AG04450 (cell line): ENCODE measurements around the gene C17orf58. TPM values are rescaled to one million over a fixed set of nuclear protein-coding genes. Genes with fewer than 3 reads are reported as not detected.
"Not testable (repeated sequence)": the region's sequence is repeated elsewhere in the genome, so short reads cannot be mapped to it uniquely, and the experiment has no call there.

Source experiments
- CTCF ChIA-PET: fragments of 300-600, 350-600 bp; formaldehyde crosslinking; extraction: SDS; loops from one replicate; lab custom pipeline; 2022; ENCODE audit warnings: antibody characterized with exemption, inconsistent platforms; lab: Charles Lee
- POLR2A ChIA-PET: fragments of 350-600 bp; formaldehyde crosslinking; extraction: SDS; loops from one replicate; lab custom pipeline; 2021; ENCODE audit warnings: antibody characterized with exemption, inconsistent platforms; lab: Yijun Ruan, JAX
- DNase-seq: peaks from one replicate; pipeline ENCODE4 v3.0.0-alpha.2; 2011; ENCODE audit warnings: low read depth, low spot score
- H3K27ac ChIP-seq: one replicate; pipeline ENCODE4 v1.5.1; 2012; ENCODE audit warnings: low read depth, low read length, control low read depth
- H3K27me3 ChIP-seq: one replicate; pipeline ENCODE4 v1.6.0; 2012; ENCODE audit warnings: low read length; ENCODE audit not compliant: control insufficient read depth, insufficient read depth
- H3K4me3 ChIP-seq: 2 replicates; pipeline ENCODE4 v1.5.1; 2011; ENCODE audit warnings: mild to moderate bottlenecking, low read depth, low read length, control low read depth
- H3K9me3 ChIP-seq: 2 replicates; pipeline ENCODE4 v1.5.1; 2012; ENCODE audit warnings: low read length; ENCODE audit not compliant: control insufficient read depth, insufficient read depth
- polyA plus RNA-seq: library from polyadenylated mRNA; depleted of rRNA; stranded (reverse); fragments of >200 nt; gene quantifications from 2 replicates; pipeline ENCODE4 v1.2.3, GENCODE V29; 2011
- TF ChIP-seq, protein P1 (sequence below): IDR thresholded peaks from 2 replicates; pipeline ENCODE4 v1.5.1; 2011; ENCODE audit warnings: low read depth, low read length, control low read depth, inconsistent platforms

C17orf58 gene
- polyA plus RNA-seq, 1 experiment, result 14.4 TPM

DNA sequence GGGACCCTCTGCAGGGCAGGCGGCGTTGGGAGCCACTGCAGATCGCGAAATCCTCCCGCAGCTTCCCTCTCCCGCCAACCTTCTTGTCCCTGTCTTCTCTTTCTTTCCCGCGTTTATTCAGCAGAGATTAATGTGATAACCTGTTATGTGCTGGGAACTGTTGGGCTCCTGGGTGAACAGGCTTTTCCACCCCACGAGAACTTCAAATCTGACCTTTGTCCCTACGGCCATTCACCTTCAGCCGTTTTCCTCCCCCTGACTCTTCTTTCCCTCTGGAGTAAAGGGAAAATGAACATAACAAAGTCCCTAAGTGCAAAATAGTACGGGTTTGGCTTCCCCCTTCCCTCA is 24.1 kb upstream of the C17orf58 start:
- TF ChIP-seq, protein P1, sequence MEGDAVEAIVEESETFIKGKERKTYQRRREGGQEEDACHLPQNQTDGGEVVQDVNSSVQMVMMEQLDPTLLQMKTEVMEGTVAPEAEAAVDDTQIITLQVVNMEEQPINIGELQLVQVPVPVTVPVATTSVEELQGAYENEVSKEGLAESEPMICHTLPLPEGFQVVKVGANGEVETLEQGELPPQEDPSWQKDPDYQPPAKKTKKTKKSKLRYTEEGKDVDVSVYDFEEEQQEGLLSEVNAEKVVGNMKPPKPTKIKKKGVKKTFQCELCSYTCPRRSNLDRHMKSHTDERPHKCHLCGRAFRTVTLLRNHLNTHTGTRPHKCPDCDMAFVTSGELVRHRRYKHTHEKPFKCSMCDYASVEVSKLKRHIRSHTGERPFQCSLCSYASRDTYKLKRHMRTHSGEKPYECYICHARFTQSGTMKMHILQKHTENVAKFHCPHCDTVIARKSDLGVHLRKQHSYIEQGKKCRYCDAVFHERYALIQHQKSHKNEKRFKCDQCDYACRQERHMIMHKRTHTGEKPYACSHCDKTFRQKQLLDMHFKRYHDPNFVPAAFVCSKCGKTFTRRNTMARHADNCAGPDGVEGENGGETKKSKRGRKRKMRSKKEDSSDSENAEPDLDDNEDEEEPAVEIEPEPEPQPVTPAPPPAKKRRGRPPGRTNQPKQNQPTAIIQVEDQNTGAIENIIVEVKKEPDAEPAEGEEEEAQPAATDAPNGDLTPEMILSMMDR, result no peak
- H3K27me3 ChIP-seq, result no peaks in the 10 kb centered on the region
- H3K27ac ChIP-seq, result peak overlapping the region; percentile 57
- ChIA-PET CTCF (interaction anchor here (0.6 to 1.8 kb wide), 5 partner anchors 9 to 416 kb away, joined by 3 to 8 read pairs (median 3); no protein-coding TSS in a partner anchor), POLR2A (interaction anchor here (1.5 kb wide), 2 partner anchors 15 to 26 kb away, joined by 5 to 9 read pairs; partner anchors contain the start of gene KPNA2)
- DNase-seq, result no peak
- no peaks in the 10 kb centered on the region for H3K9me3 ChIP-seq
- H3K4me3 ChIP-seq, result peak overlapping the region; percentile 66

DNA sequence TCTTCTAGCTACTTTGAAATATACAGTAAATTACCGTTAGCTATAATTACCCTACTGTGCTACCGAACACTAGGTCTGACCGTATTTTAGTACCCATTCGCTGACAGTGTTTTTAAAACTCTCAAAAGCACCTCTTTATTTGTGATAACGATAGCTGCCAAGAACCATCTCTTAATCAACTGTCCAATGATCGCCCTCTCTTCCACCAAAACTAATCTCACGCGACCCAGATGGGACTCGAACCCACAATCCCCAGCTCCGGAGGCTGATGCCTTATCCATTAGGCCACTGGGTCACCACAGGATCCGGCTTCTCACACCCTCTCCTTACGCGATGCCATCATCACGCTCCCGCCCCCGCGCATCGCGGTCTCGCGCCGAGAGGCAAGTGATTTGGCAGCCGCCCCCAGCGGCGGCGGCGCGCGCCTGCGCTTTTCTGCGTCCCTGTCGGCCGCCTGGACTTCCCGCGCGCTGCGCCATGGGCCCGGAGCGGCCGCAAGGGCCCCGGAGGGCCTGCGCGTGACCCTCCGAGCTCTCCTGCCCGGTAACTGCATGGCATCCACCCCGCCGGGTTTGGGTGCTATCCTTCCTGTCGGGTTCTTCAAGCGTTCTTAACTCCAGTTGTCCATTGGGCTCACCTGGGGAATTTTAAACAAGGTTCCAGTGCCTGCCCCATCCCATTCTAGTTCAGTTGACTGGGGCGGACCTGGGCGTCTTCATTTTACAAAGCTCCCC is 23.6 kb upstream of the C17orf58 start:
- CTCF ChIA-PET, result interaction anchor here (0.6 to 1.8 kb wide), 8 partner anchors 8 to 417 kb away, joined by 3 to 8 read pairs (median 3); no protein-coding TSS in a partner anchor
- H3K9me3 ChIP-seq, result no peaks in the 10 kb centered on the region
- H3K27ac ChIP-seq, result peak overlapping the region; percentile 57
- POLR2A ChIA-PET, result interaction anchor here (1.5 kb wide), 2 partner anchors 16 to 25 kb away, joined by 5 to 9 read pairs; partner anchors contain the start of gene KPNA2
- TF ChIP-seq, protein P1, result peak; percentile 43
- peak; percentile 93 for DNase-seq
- H3K4me3 ChIP-seq, result peak overlapping the region; percentile 66
- H3K27me3 ChIP-seq, result peaks cover 2% of the 10 kb centered on the region

DNA sequence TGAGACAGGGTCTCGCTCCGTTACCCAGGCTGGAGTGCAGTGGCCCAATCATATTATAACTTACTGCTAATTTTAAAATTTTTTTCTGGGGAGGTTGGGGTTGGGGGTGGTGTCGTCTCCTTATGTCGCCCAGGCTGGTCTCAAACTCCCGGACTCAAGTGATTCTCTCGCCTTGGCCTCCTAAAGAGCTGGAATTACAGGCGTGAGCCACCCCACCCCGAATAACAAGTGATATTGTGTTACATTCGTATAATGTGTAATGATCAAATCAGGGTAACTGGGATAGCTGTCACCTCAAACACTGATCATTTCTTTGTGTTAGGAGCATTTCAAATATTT is 23.0 kb upstream of the C17orf58 start:
- DNase-seq, result no peak
- Histone ChIP-seq H3K9me3 (no peaks in the 10 kb centered on the region), H3K4me3 (no peak overlapping the region), H3K27ac (no peak overlapping the region), H3K27me3 (peaks cover 2% of the 10 kb centered on the region)
- CTCF ChIA-PET, result interaction anchor here (0.9 to 1.8 kb wide), 4 partner anchors 8 to 182 kb away, joined by 3 to 8 read pairs (median 4); no protein-coding TSS in a partner anchor
- POLR2A ChIA-PET, result interaction anchor here (1.5 kb wide), 2 partner anchors 16 to 25 kb away, joined by 5 to 9 read pairs; partner anchors contain the start of gene KPNA2
- TF ChIP-seq, protein P1, result no peak

DNA sequence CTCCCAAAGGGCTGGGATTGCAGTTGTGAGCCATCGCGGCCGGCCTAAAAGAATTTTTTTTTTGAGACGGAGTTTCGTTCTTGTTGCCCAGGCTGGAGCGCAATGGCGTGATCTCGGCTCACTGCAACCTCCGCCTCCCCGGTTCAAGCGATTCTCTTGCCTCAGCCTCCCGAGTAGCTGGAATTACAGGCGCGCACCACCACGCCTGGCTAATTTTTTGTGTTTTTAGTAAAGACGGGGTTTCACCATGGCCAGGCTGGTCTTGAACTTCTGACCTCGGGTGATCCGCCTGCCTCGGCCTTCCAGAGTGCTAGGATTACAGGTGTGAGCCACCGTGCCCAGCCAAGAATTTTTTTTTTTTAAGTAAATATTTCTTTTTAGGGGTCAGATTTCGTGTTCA is 22.2 kb upstream of the C17orf58 start:
- H3K27ac ChIP-seq, H3K4me3 ChIP-seq, POLR2A ChIA-PET, H3K27me3 ChIP-seq, H3K9me3 ChIP-seq, CTCF ChIA-PET, DNase-seq: not testable (repeated sequence)

DNA sequence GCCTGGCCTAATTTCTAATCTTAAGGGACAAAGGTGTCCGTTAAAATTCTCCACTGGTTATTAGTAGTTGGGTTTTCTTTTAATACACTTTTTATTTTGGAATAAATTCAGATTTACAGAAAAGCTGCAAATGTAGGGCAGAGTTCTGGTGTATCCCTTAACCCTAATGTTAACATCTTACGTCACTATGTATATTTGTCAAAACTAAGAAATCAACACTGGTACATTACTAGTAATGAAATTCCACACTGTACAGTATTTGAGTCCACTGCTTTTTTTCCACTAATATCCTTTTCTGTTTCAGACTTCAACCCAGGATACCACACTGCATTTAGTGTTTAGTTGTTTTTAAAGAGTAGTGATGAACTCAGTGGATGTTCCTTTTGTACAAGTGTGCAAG is 20.6 kb upstream of the C17orf58 start:
- no peak overlapping the region for H3K27ac ChIP-seq
- no peak overlapping the region for H3K4me3 ChIP-seq
- CTCF ChIA-PET, result no interaction called here
- no peak for DNase-seq
- no peaks in the 10 kb centered on the region for H3K9me3 ChIP-seq
- TF ChIP-seq, protein P1, result no peak
- H3K27me3 ChIP-seq, result peaks cover 2% of the 10 kb centered on the region
- POLR2A ChIA-PET, result interaction anchor here (0.6 kb wide), 1 partner anchor 138 kb away, joined by 6 read pairs; no protein-coding TSS in a partner anchor
